ENCODE data around the gene PTPRK.

Gene PTPRK

GRCh38 chr6:128171182-128171581 lies 349.2 kb downstream of the PTPRK start:
- DNase-seq, result no peak

GRCh38 chr6:128168244-128168643 lies 352.2 kb downstream of the PTPRK start:
- DNase-seq, result no peak

- DNase-seq, result no peak
Observed at GRCh38 chr6:128167552-128167951, 352.8 kb downstream of the PTPRK start.

GRCh38 chr6:128164254-128164653 lies 356.1 kb downstream of the PTPRK start:
- no peak for DNase-seq

- DNase-seq, result no peak
Observed at GRCh38 chr6:128162423-128162822, 358.0 kb downstream of the PTPRK start.

GRCh38 chr6:128161839-128162238 lies 358.6 kb downstream of the PTPRK start:
- no peak for DNase-seq

GRCh38 chr6:128161263-128161662 lies 359.1 kb downstream of the PTPRK start:
- DNase-seq, result no peak

- DNase-seq, result no peak
Observed at GRCh38 chr6:128158496-128158895, 361.9 kb downstream of the PTPRK start.

GRCh38 chr6:128156321-128157111 lies 363.9 kb downstream of the PTPRK start:
- no peak for DNase-seq

GRCh38 chr6:128155826-128156225 lies 364.6 kb downstream of the PTPRK start:
- DNase-seq, result no peak

- DNase-seq, result no peak
Observed at GRCh38 chr6:128152551-128152950, 367.8 kb downstream of the PTPRK start.

GRCh38 chr6:128150376-128150775 lies 370.0 kb downstream of the PTPRK start:
- no peak for DNase-seq

- DNase-seq, result no peak
Observed at GRCh38 chr6:128149796-128150195, 370.6 kb downstream of the PTPRK start.

- no peak for DNase-seq
Observed at GRCh38 chr6:128144320-128144719, 376.1 kb downstream of the PTPRK start.

- no peak for DNase-seq
Observed at GRCh38 chr6:128141932-128142331, 378.5 kb downstream of the PTPRK start.

GRCh38 chr6:128139519-128139918 lies 380.9 kb downstream of the PTPRK start:
- no peak for DNase-seq

GRCh38 chr6:128138694-128139093 lies 381.7 kb downstream of the PTPRK start:
- DNase-seq, result no peak

- DNase-seq, result no peak
Observed at GRCh38 chr6:128135325-128135724, 385.1 kb downstream of the PTPRK start.

- DNase-seq, result no peak
Observed at GRCh38 chr6:128131566-128131965, 388.8 kb downstream of the PTPRK start.

GRCh38 chr6:128131036-128131435 lies 389.4 kb downstream of the PTPRK start:
- no peak for DNase-seq

GRCh38 chr6:128129679-128130078 lies 390.7 kb downstream of the PTPRK start:
- DNase-seq, result no peak

GRCh38 chr6:128127650-128128049 lies 392.7 kb downstream of the PTPRK start:
- no peak for DNase-seq

- DNase-seq, result no peak
Observed at GRCh38 chr6:128124713-128125112, 395.7 kb downstream of the PTPRK start.

GRCh38 chr6:128121610-128122009 lies 398.8 kb downstream of the PTPRK start:
- no peak for DNase-seq

- DNase-seq, result no peak
Observed at GRCh38 chr6:128121190-128121589, 399.2 kb downstream of the PTPRK start.
